Fibroblast of the aortic adventitia (primary cell): ENCODE measurements around the gene UBC. TPM values are rescaled to one million over a fixed set of nuclear protein-coding genes. Genes with fewer than 3 reads are reported as not detected.
A peak's percentile ranks its signal among the peaks of the same experiment; 100 is the strongest.
"Not testable (repeated sequence)": the region's sequence is repeated elsewhere in the genome, so short reads cannot be mapped to it uniquely, and the experiment has no call there.

ENCODE experiments used
- DNase-seq: peaks from one replicate; pipeline ENCODE4 v3.0.0-alpha.2; 2010; ENCODE audit warnings: low read depth
- H3K4me3 ChIP-seq: 2 replicates; pipeline ENCODE4 v1.5.1; 2011; ENCODE audit warnings: low read depth, mild to moderate bottlenecking, control low read depth, low read length, moderate library complexity
- total RNA-seq: library from RNA; depleted of rRNA; stranded (reverse); fragments of >200 nt; gene quantifications from 2 replicates; pipeline ENCODE4 v1.2.3, GENCODE V29; 2012; ENCODE audit warnings: low replicate concordance
- TF ChIP-seq, protein P1 (sequence below): IDR thresholded peaks from 2 replicates; pipeline ENCODE4 v1.5.1; 2011; ENCODE audit warnings: mild to moderate bottlenecking, low read length, control low read depth, inconsistent platforms; ENCODE audit not compliant: insufficient read depth

Gene UBC
- total RNA-seq, 1 donor = 1,400 TPM

DNA sequence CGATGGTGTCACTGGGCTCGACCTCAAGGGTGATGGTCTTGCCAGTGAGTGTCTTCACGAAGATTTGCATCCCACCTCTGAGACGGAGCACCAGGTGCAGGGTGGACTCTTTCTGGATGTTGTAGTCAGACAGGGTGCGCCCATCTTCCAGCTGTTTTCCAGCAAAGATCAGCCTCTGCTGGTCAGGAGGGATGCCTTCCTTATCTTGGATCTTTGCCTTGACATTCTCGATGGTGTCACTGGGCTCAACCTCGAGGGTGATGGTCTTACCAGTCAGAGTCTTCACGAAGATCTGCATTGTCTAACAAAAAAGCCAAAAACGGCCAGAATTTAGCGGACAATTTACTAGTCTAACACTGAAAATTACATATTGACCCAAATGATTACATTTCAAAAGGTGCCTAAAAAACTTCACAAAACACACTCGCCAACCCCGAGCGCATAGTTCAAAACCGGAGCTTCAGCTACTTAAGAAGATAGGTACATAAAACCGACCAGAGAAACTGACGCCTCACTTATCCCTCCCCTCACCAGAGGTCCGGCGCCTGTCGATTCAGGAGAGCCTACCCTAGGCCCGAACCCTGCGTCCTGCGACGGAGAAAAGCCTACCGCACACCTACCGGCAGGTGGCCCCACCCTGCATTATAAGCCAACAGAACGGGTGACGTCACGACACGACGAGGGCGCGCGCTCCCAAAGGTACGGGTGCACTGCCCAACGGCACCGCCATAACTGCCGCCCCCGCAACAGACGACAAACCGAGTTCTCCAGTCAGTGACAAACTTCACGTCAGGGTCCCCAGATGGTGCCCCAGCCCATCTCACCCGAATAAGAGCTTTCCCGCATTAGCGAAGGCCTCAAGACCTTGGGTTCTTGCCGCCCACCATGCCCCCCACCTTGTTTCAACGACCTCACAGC is 717 bp downstream of the UBC start:
- peak overlapping the region; percentile 98 for H3K4me3 ChIP-seq
- TF ChIP-seq, protein P1, sequence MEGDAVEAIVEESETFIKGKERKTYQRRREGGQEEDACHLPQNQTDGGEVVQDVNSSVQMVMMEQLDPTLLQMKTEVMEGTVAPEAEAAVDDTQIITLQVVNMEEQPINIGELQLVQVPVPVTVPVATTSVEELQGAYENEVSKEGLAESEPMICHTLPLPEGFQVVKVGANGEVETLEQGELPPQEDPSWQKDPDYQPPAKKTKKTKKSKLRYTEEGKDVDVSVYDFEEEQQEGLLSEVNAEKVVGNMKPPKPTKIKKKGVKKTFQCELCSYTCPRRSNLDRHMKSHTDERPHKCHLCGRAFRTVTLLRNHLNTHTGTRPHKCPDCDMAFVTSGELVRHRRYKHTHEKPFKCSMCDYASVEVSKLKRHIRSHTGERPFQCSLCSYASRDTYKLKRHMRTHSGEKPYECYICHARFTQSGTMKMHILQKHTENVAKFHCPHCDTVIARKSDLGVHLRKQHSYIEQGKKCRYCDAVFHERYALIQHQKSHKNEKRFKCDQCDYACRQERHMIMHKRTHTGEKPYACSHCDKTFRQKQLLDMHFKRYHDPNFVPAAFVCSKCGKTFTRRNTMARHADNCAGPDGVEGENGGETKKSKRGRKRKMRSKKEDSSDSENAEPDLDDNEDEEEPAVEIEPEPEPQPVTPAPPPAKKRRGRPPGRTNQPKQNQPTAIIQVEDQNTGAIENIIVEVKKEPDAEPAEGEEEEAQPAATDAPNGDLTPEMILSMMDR = peak; percentile 53
- peak; percentile 62 for DNase-seq

DNA sequence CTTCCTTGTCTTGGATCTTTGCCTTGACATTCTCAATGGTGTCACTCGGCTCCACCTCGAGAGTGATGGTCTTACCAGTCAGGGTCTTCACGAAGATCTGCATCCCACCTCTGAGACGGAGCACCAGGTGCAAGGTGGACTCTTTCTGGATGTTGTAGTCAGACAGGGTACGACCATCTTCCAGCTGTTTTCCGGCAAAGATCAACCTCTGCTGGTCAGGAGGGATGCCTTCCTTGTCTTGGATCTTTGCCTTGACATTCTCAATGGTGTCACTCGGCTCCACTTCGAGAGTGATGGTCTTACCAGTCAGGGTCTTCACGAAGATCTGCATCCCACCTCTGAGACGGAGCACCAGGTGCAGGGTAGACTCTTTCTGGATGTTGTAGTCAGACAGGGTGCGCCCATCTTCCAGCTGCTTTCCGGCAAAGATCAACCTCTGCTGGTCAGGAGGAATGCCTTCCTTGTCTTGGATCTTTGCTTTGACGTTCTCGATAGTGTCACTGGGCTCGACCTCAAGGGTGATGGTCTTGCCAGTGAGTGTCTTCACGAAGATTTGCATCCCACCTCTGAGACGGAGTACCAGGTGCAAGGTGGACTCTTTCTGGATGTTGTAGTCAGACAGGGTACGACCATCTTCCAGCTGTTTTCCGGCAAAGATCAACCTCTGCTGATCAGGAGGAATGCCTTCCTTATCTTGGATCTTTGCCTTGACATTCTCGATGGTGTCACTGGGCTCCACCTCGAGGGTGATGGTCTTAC is 1.7 kb downstream of the UBC start:
- H3K4me3 ChIP-seq = peak overlapping the region; percentile 98
- DNase-seq = not testable (repeated sequence)

DNA sequence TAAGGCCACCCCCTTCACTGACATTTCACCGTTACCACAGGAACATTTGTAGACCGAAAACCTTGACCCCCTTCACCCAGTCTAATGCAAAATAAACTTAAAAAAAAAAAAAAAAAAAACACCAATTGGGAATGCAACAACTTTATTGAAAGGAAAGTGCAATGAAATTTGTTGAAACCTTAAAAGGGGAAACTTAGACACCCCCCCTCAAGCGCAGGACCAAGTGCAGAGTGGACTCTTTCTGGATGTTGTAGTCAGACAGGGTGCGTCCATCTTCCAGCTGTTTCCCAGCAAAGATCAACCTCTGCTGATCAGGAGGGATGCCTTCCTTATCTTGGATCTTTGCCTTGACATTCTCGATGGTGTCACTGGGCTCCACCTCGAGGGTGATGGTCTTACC is 2.9 kb downstream of the UBC start:
- H3K4me3 ChIP-seq = peak overlapping the region; percentile 71
- DNase-seq = not testable (repeated sequence)

DNA sequence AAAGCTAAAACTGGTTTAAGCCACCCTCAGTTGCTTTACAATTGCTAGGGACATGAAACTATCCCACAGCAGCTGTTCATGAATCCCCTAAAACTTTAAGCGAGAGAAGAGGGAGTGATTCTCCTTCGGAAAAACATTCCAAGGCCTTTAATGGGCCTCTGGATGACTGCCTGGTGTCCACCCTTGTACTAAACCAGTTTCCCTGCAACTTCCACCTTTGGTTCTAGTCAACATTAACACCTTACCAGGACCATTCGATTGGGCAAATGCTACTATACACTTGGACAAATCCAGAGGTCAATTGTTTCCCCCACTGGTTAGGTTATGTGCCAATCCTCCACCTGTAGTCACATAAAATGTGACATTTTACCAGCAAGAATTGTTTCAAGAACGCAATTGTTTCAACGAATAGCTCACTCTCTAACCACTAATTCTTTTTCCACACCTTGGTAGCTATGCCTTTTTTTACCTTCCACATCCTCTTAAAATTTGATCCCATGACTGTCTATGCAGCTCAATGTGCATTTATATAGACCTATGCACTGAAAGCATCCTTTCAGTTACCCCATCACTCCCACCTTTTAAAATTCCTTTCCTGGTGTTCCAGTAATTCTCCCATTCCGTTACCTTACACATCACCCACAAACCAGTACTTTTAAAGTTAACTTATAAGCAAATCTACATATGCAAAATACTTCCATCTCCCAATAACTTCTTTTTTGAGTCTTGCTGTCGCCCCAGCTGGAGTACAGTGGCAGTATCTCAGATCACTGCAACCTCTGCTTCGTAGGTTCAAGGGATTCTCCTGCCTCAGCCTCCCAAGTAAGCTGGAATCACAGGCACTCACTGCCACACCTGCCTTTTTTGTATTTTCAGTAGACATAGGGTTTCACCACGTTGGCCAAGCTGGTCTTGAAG is 3.6 kb downstream of the UBC start:
- H3K4me3 ChIP-seq = peak overlapping the region; percentile 71
- DNase-seq = no peak

DNA sequence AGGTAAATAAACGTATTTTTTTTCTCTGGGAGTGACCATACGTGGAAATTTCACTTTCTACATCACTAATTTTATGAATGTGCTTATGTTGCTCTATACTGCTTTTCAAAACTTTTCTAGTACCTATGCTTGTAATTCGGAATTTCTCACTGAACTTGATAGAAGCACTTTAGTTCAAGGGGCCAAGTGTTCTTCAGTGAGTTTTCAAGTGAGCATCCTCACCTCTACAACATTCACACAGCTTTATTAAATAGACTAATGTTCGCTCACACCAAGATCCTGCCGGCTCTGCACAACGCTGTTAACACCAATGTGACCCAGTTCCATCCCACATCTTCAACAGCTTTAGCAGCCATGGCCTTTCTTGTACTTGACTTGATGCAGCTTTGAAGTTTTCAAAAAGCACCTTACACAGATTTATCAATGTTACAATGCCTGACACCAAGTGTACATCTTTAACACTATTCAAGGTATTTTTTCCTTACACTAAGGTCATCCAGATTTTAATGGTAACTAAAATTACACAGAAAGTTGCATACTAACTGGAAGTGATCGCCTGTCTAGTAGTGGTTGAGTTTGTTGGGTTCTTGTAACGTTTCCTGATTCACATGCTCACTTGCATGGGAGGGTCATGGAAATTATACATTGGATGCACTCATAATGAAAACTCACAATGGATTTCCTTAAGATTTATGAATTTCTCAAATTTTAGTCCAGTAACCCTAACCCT is 4.5 kb downstream of the UBC start:
- peak overlapping the region; percentile 71 for H3K4me3 ChIP-seq
- DNase-seq = peak; percentile 53
- TF ChIP-seq, protein P1 = no peak

More for the DNA sequence above, 3.6 kb downstream of the UBC start:
- TF ChIP-seq, protein P1 = no peak

DNA sequence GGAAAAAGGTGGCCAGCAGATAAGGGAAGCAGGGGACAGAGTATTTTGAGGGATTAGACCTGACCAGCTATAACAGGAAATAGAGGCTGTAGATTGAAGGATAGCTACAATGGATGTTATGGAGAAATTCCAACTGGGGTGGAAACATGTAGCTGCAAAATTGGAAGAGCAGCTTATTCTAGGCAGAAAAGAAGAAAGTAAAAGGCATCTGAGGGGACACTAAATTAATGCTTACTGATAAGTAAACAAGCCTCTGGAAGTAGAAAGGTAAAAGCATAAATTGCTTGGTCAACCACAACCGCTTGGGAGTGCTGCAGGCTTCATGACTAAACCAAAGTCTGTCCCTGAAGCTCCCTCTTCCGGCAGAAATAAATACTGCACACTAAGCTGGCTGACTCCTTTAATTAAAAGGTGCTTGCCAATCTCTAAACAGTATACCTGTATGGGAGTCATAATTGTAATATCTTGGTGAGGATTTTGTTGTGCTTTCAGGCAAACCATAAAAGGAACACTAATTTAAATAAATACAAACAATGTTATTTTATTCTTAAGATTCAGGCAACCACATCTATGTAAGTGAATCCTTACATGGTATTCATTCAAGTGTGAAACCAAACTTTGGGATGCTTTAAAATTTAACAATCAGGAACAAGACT is 7.7 kb downstream of the UBC start:
- TF ChIP-seq, protein P1 = peak; percentile 96
- peak; percentile 94 for DNase-seq
- H3K4me3 ChIP-seq = no peak overlapping the region
